ENCODE results near the gene SSPN. TPM values are rescaled to one million over a fixed set of nuclear protein-coding genes. Genes with fewer than 3 reads are reported as not detected.

Gene SSPN
- total RNA-seq, result 10 to 100 TPM in 1 of 2 donors, 1 to 10 TPM in 1; 8.5 to 13.5 TPM

DNA sequence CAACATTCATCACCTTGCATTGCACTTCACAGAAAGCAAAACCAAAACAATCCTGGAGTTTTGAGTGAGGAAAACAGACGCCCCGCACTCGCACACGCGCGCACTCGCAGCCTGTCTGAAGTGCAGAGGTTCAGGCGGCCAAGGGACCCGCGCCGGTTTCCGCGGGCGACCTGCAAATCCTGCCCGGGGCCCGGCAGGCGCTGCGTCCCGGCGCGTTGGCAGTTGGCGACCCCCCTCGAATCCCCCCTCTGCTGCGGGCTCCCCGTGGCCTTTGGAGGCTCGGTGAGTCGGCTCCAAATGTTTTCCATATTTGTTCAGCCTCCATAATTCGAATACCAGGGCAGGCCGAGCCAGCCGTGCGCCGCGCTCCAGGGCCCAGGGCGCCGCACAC, at the start of gene SSPN:
TSS of gene SSPN (plus strand) at position 324 of the 391 bp plus-strand sequence. CDS start 100 bp downstream, outside the sequence.
- Histone ChIP-seq H3K27ac (peak within 1 kb of the TSS; percentile 65), H3K9ac (ENCODE audit: low read depth in 2 of 2, low read length in 2 of 2) (peak within 1 kb of the TSS; percentile 48 to 53), H3K4me3 (peak within 1 kb of the TSS; percentile 59), H3K4me1 (no peaks in the 10 kb centered on the region), H3K9me3 (no peaks in the 10 kb centered on the region), H3K27me3 (no peaks in the 10 kb centered on the region), H3K36me3 (no peaks in the 10 kb centered on the region)
- no peak for TF ChIP-seq CTCF (IDR thresholded peaks at IDR 0.05)
- DNase-seq, result peak; percentile 56
- intact Hi-C loops (cut with DNase I), result no loop called here

- Histone ChIP-seq H3K4me3 (no peak overlapping the region), H3K27me3 (no peaks in the 10 kb centered on the region), H3K9ac (ENCODE audit: low read depth in 2 of 2, low read length in 2 of 2) (no peak overlapping the region), H3K36me3 (no peaks in the 10 kb centered on the region), H3K9me3 (no peaks in the 10 kb centered on the region), H3K4me1 (no peaks in the 10 kb centered on the region), H3K27ac (no peak overlapping the region)
- intact Hi-C loops (cut with DNase I), result no loop called here
- DNase-seq, result no peak
- no peak for TF ChIP-seq CTCF (IDR thresholded peaks at IDR 0.05)
These were observed 47.1 kb upstream of the SSPN start for GRCh38 chr12:26148291-26148690.

DNA sequence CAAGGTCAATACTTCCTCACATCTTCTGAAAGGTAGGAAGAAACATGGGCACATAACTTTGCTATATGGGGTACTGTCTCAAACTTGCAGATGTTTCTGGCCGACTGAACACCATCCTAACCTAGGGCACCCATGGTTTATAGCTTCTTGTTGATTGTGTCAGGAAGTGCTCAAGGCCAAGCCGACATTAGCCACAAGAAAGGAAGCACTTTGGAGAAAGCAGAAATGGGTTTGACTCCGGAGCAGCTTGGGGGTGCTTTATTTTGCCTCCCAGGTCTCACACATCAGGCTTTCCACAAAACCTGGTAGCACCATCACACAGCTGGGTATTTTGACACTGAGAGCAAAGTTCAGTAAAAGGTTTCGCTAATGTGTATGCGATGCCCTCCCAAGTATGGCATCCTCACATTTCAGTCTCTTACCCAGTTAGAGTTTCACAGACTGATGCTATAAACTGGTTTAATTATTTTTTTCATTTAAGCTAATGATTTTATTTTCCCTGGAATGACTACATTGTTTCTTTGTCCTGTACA, 45.3 kb upstream of the SSPN start:
- no peak for TF ChIP-seq CTCF (IDR thresholded peaks at IDR 0.05)
- no peak for DNase-seq
- Histone ChIP-seq H3K9me3 (no peaks in the 10 kb centered on the region), H3K36me3 (no peaks in the 10 kb centered on the region), H3K9ac (ENCODE audit: low read depth in 2 of 2, low read length in 2 of 2) (no peak overlapping the region), H3K27ac (no peak overlapping the region), H3K27me3 (no peaks in the 10 kb centered on the region), H3K4me3 (no peak overlapping the region), H3K4me1 (no peaks in the 10 kb centered on the region)
- intact Hi-C loops (cut with DNase I), result no loop called here

GRCh38 chr12:26150736-26151450, 44.5 kb upstream of the SSPN start:
- intact Hi-C loops (cut with DNase I), result no loop called here
- no peak overlapping the region for H3K27ac ChIP-seq
- no peak for TF ChIP-seq CTCF (IDR thresholded peaks at IDR 0.05)
- no peak overlapping the region for H3K9ac ChIP-seq (ENCODE audit: low read depth in 2 of 2, low read length in 2 of 2)
- no peak for DNase-seq
- H3K9me3 ChIP-seq, result no peaks in the 10 kb centered on the region
- H3K4me3 ChIP-seq, result no peak overlapping the region
- no peaks in the 10 kb centered on the region for H3K27me3 ChIP-seq
- H3K36me3 ChIP-seq, result no peaks in the 10 kb centered on the region
- no peaks in the 10 kb centered on the region for H3K4me1 ChIP-seq

- no peak for TF ChIP-seq CTCF (IDR thresholded peaks at IDR 0.05)
- no peak for DNase-seq
- H3K27me3 ChIP-seq, result no peaks in the 10 kb centered on the region
- H3K9me3 ChIP-seq, result no peaks in the 10 kb centered on the region
- H3K4me3 ChIP-seq, result no peak overlapping the region
- intact Hi-C loops (cut with DNase I), result no loop called here
- no peaks in the 10 kb centered on the region for H3K36me3 ChIP-seq
- no peaks in the 10 kb centered on the region for H3K4me1 ChIP-seq
- no peak overlapping the region for H3K9ac ChIP-seq (ENCODE audit: low read depth in 2 of 2, low read length in 2 of 2)
- no peak overlapping the region for H3K27ac ChIP-seq
These were observed 42.8 kb upstream of the SSPN start for GRCh38 chr12:26152507-26153102.
